ENCODE results near the gene NLGN3. TPM values are rescaled to one million over a fixed set of nuclear protein-coding genes. Genes with fewer than 3 reads are reported as not detected.
A peak's percentile ranks its signal among the peaks of the same experiment; 100 is the strongest.

Gene NLGN3
- total RNA-seq, 1 donor from 2014 or later, result 0.69 TPM

DNA sequence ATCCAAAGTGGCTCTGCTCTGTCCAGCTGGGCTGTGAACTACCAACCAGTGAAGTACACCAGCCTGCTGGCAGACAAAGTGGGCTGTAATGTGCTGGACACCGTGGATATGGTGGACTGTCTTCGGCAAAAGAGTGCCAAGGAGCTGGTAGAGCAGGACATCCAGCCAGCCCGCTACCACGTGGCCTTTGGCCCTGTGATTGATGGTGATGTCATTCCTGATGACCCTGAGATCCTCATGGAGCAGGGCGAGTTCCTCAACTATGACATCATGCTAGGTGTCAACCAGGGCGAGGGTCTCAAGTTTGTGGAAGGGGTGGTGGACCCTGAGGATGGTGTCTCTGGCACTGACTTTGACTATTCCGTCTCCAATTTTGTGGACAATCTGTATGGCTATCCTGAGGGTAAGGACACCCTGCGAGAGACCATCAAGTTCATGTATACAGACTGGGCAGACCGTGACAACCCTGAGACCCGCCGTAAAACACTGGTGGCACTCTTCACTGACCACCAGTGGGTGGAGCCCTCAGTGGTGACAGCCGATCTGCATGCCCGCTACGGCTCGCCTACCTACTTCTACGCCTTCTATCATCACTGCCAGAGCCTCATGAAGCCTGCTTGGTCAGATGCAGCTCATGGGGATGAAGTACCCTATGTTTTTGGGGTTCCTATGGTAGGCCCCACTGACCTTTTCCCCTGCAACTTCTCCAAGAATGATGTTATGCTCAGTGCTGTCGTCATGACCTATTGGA is 22.6 kb downstream of the NLGN3 start:
- intact Hi-C loops (cut with DNase I), result no loop called here
- no peak overlapping the region for H3K27ac ChIP-seq
- no peaks in the 10 kb centered on the region for H3K4me1 ChIP-seq
- TF ChIP-seq, protein P1, sequence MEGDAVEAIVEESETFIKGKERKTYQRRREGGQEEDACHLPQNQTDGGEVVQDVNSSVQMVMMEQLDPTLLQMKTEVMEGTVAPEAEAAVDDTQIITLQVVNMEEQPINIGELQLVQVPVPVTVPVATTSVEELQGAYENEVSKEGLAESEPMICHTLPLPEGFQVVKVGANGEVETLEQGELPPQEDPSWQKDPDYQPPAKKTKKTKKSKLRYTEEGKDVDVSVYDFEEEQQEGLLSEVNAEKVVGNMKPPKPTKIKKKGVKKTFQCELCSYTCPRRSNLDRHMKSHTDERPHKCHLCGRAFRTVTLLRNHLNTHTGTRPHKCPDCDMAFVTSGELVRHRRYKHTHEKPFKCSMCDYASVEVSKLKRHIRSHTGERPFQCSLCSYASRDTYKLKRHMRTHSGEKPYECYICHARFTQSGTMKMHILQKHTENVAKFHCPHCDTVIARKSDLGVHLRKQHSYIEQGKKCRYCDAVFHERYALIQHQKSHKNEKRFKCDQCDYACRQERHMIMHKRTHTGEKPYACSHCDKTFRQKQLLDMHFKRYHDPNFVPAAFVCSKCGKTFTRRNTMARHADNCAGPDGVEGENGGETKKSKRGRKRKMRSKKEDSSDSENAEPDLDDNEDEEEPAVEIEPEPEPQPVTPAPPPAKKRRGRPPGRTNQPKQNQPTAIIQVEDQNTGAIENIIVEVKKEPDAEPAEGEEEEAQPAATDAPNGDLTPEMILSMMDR (IDR thresholded peaks at IDR 0.05), result no peak
- H3K4me3 ChIP-seq, result no peak overlapping the region
- DNase-seq (no peak), ATAC-seq (no peak)
- H3K27me3 ChIP-seq, result no peaks in the 10 kb centered on the region
- no peaks in the 10 kb centered on the region for H3K36me3 ChIP-seq
- no peaks in the 10 kb centered on the region for H3K9me3 ChIP-seq

DNA sequence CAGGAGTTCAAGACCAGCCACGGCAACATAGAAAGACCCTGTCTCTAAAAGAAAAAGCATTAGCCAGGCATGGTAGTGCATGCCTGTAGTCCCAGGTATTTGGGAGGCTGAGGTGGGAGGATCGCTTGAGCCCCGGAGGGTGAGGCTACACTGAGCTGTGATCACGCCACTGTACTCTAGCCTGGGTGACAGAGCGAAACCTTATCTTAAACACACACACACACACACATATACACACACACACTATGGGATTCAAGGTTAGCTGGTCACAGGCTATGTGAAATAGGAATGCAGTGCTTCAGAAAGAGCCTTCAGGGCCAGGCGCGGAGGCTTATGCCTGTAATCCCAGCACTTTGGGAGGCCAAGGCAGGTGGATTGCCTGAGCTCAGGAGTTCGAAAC is 23.5 kb downstream of the NLGN3 start:
- Histone ChIP-seq H3K4me1 (no peaks in the 10 kb centered on the region), H3K36me3 (no peaks in the 10 kb centered on the region), H3K27me3 (no peaks in the 10 kb centered on the region), H3K9me3 (no peaks in the 10 kb centered on the region), H3K4me3 (no peak overlapping the region), H3K27ac (no peak overlapping the region)
- ATAC-seq, result no peak
- intact Hi-C loops (cut with DNase I), result no loop called here
- TF ChIP-seq, protein P1 (IDR thresholded peaks at IDR 0.05), result no peak
- no peak for DNase-seq

DNA sequence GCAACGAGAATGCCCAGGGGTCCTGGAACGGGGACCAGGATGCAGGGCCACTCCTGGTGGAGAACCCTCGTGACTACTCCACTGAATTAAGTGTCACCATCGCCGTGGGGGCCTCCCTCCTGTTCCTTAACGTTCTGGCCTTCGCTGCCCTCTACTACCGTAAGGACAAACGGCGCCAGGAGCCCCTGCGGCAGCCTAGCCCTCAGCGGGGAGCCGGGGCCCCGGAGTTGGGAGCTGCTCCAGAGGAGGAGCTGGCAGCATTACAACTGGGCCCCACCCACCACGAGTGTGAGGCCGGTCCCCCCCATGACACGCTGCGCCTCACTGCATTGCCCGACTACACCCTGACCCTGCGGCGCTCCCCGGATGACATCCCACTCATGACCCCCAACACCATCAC is 24.9 kb downstream of the NLGN3 start:
- intact Hi-C loops (cut with DNase I), result no loop called here
- ATAC-seq (no peak), DNase-seq (no peak)
- TF ChIP-seq, protein P1 (IDR thresholded peaks at IDR 0.05), result no peak
- no peaks in the 10 kb centered on the region for H3K9me3 ChIP-seq
- H3K36me3 ChIP-seq, result no peaks in the 10 kb centered on the region
- no peak overlapping the region for H3K27ac ChIP-seq
- H3K4me1 ChIP-seq, result no peaks in the 10 kb centered on the region
- H3K27me3 ChIP-seq, result no peaks in the 10 kb centered on the region
- no peak overlapping the region for H3K4me3 ChIP-seq

DNA sequence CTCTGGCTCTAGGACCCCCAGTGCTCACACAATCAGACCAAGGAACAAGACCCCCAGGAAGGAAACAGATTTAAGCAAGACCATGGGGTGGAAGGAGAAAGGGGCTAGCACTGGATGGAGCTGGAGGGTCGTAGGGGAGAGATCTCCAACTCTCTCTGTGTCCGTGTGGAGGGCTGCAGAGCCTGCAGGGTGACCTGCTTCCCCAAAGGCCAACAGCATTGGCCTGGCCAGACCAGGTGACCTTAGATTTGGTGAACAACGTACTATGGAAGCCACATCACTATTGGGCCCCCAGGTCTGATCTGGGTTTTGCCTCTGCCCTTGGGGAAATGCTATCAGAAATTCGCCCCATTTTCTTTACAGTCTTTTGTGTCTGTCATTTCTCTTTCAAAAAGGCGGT is 26.0 kb downstream of the NLGN3 start:
- no peaks in the 10 kb centered on the region for H3K9me3 ChIP-seq
- DNase-seq (no peak), ATAC-seq (no peak)
- intact Hi-C loops (cut with DNase I), result loop anchor here (10.0 kb wide), 1 partner anchor 196 kb away; no protein-coding TSS in a partner anchor
- no peaks in the 10 kb centered on the region for H3K27me3 ChIP-seq
- no peak overlapping the region for H3K4me3 ChIP-seq
- H3K27ac ChIP-seq, result no peak overlapping the region
- no peaks in the 10 kb centered on the region for H3K36me3 ChIP-seq
- H3K4me1 ChIP-seq, result no peaks in the 10 kb centered on the region
- TF ChIP-seq, protein P1 (IDR thresholded peaks at IDR 0.05), result no peak

- DNase-seq, result no peak
- no peaks in the 10 kb centered on the region for H3K27me3 ChIP-seq
- no peak overlapping the region for H3K27ac ChIP-seq
- ATAC-seq, result peak; percentile 54
- H3K4me1 ChIP-seq, result no peaks in the 10 kb centered on the region
- intact Hi-C loops (cut with DNase I), result loop anchor here (10.0 kb wide), 1 partner anchor 196 kb away; no protein-coding TSS in a partner anchor
- no peaks in the 10 kb centered on the region for H3K9me3 ChIP-seq
- H3K4me3 ChIP-seq, result no peak overlapping the region
- TF ChIP-seq, protein P1 (IDR thresholded peaks at IDR 0.05), result no peak
- H3K36me3 ChIP-seq, result no peaks in the 10 kb centered on the region
Observed at GRCh38 chrX:71171110-71171801, 26.6 kb downstream of the NLGN3 start.
